ENCODE measurements around the gene PTPRA.
"Not testable (repeated sequence)": the region's sequence is repeated elsewhere in the genome, so short reads cannot be mapped to it uniquely, and the experiment has no call there.

Gene PTPRA

DNA sequence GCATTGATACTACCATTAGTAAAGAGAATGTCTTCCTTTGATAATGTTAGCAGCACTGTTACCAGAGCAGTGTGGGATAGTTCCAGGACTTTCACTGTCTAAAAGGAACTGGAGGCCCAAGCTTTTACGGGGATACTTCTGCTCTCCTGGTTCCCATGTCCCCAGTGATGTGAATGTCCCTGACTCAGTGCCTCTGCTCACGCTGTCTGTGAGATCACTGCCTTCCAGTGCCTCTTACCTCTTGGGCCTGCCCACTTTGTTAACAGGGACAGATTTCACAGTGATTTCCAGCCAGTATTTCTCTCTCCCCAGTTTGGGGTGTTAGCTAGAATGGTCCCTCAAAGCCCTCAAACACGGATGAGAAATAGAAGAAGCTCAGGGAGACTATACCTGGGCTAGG is 14.4 kb downstream of the PTPRA start:
- no peak for FAIRE-seq
- no peak for DNase-seq (ENCODE audit: insufficient read length, low spot score)

DNA sequence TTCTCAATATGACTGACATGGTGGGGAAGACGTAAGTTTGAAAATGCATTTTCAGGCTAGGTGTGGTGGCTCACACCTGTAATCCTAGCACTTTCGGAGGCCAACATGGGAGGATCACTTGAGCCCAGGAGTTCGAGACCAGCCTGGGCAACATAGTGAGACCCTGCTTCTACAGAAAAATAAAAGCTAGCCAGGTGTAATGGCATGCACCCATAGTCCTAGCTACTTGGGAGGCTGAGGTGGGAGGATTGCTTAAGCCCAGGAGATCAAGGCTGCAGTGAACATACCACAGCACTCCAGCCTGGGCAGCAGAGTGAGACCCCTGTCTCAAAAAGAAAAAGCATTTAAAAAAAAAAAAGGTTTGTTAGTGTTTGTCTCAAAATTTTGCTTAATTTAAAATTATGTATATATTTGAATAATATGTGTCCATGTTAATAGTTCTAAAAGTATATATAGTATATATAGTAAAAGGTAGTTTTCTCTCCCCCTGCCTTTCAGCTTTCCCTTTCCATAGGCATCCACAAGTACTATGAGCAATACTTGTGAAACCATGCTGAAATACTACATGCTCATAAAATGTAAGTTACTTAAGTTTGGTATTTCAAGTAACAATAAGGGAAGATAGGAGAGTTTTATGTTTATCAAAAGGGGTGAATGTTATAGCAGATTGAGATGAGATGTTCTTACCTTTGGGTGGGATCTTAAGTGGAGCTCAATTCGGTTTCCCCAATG is 15.1 kb downstream of the PTPRA start:
- no peak for FAIRE-seq
- no peak for DNase-seq (ENCODE audit: insufficient read length, low spot score)

DNA sequence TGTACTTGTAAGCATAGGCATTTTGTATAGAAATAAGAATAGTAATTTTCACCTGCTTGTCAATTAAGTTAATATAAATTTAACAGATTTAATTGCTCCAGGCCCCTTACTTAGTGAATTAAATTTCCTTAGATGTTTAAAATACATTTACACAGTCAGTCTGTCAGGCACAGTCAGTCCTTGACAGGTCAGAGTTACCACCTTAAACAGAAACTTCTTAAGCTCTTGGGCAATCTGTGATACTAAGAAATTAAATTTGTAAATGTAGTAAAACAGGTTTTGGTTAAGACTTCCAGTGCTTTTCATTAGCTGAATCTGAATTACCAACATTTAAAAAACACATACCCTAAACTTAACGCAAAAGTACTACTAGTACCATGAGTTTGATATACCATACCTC is 15.9 kb downstream of the PTPRA start:
- no peak for FAIRE-seq
- DNase-seq (ENCODE audit: insufficient read length, low spot score), result no peak

DNA sequence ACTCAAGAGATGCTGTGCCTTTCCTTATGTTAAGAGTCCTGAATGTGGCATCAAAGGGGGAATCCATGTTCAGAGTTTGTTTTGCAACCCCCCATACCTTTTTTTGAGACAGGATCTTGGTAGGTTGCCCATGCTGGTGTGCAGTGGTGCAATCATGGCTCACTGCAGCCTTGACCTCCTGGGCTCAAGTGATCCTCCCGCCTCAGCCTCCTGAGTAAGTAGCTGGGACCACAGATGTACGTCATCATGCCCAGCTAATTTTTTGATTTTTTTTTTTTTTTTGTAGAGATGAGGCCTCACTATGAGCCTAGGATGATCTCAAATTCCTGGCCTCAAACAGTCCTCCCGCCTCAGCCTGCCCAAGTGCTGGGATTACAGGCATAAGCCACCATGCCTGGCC is 16.5 kb downstream of the PTPRA start:
- FAIRE-seq (no peak), DNase-seq (ENCODE audit: insufficient read length, low spot score) (no peak)

DNA sequence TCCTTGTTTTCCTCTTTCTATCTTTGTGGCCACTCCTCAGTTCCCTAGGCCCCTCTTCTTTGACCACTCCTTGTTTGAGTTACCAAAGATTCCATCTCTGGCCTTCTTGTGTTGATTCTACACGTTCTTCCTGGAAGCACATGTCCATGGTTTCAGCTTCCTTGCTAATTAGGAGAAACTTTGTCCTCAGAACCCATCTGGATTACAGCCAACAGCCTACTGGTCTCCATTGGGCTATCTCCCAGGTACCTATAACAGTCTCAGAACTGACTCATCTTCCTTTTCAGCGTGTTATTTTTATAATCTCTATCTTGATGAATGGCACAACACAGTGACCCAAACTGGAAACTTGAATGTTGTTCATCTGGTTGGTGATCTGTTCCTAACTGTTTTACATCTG is 17.5 kb downstream of the PTPRA start:
- no peak for DNase-seq (ENCODE audit: insufficient read length, low spot score)
- no peak for FAIRE-seq

GRCh38 chr20:2891343-2891742 is 18.1 kb downstream of the PTPRA start:
- DNase-seq (ENCODE audit: insufficient read length, low spot score) (no peak), FAIRE-seq (no peak)

- no peak for FAIRE-seq
Measured at GRCh38 chr20:2892376-2892775, 19.1 kb downstream of the PTPRA start.

GRCh38 chr20:2894221-2894620 is 20.9 kb downstream of the PTPRA start:
- no peak for FAIRE-seq

More at GRCh38 chr20:2892376-2892775, 19.1 kb downstream of the PTPRA start:
- no peak for DNase-seq (ENCODE audit: insufficient read length, low spot score)

DNA sequence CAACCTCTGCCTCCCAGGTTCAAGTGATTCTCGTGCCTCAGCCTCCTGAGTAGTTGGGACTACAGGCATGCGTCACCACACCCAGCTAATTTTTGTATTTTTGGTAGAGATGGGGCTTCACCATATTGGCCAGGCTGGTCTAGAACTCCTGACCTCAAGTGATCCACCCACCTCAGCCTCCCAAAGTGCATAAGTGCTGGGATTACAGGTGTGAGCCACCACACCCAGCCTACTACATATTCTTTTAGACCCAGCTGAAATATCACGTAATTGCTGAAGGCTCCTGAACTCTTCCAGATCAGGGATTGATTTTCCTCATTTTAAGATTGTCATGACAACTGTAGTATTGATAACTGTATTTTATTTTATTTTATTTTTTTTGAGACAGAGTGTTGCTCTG is 21.9 kb downstream of the PTPRA start:
- DNase-seq (ENCODE audit: insufficient read length, low spot score); FAIRE-seq: not testable (repeated sequence)

More at GRCh38 chr20:2894221-2894620, 20.9 kb downstream of the PTPRA start:
- no peak for DNase-seq (ENCODE audit: insufficient read length, low spot score)

GRCh38 chr20:2899243-2899642 is 26.0 kb downstream of the PTPRA start:
- DNase-seq (ENCODE audit: insufficient read length, low spot score), result no peak
- peak; percentile 69 for FAIRE-seq

GRCh38 chr20:2900845-2901592 is 27.7 kb downstream of the PTPRA start:
- DNase-seq (ENCODE audit: insufficient read length, low spot score) (no peak), FAIRE-seq (no peak)

GRCh38 chr20:2902291-2902690 is 29.0 kb downstream of the PTPRA start:
- DNase-seq (ENCODE audit: insufficient read length, low spot score), result no peak
- peak; percentile 48 for FAIRE-seq

GRCh38 chr20:2902818-2903217 is 29.5 kb downstream of the PTPRA start:
- no peak for DNase-seq (ENCODE audit: insufficient read length, low spot score)
- no peak for FAIRE-seq

DNA sequence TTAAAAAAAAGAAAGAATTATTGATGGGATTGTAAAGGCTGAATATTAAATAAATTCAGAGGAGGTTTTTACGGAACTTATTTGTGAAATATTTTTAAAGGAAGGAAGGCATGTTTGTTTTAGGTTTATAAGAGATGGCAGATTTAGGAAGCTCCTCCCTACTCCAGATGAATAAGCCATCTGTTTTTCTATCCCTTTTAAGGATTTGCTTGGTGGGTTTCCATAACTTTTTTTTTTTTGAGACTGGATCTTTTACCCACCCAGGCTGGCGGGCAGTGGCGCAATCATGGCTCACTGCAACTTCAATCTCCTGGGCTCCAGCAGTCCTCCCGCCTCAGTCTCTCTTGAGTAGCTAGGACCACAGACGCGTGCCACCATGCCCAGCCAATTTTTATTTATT is 30.4 kb downstream of the PTPRA start:
- DNase-seq (ENCODE audit: insufficient read length, low spot score) (no peak), FAIRE-seq (peak; percentile 54)

DNA sequence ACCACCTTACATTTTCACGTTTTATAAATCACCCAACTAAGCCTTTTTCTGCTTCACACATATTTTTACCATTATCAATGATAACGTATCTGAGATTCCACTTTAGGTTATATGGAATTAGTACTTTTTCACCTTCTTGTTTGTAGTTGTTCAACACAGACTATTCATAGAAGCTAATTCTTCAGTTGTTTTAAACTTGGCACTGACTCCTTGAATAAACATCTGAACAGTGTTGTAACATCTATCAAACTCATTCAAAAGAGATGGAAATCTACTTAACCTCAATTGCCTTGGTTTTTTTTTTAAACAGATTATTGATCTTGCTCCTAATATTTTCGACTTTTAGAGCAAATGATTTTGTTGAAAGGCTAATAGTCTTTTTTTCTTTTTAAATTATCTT is 34.2 kb downstream of the PTPRA start:
- DNase-seq (ENCODE audit: insufficient read length, low spot score) (no peak), FAIRE-seq (peak; percentile 49)

DNA sequence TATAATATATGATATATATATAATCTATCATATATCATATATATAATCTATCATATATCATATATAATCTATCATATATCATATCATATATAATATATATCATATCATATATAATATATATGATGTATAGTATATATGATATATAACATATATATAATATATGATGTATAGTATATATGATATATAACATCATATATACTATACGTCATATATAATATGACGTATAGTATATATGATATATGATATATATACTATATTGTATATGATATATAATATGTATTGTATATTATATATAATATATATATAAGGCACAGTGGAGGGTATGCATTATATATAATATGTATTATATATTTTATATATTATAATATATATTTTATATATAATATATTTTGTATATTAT is 36.7 kb downstream of the PTPRA start:
- no peak for DNase-seq (ENCODE audit: insufficient read length, low spot score)
- no peak for FAIRE-seq

DNA sequence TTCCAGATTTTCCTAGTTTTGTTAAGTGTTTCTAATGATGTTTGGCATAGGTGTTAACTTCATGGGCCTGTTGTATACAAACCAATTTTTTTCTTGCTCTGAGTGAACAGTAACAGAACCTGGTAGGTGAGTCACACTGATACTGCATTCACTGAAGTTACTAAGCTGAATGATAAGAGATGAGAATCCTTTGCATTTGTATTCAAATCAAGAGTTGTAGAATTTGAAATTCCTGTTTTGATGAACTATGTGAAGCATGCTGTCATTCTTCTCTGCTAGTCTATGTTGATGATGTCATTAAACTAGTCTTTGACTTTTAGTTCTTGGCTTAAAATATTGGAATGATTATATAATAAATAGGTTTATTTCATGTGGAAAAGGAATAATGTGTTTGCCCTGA is 37.9 kb downstream of the PTPRA start:
- no peak for FAIRE-seq
- DNase-seq (ENCODE audit: insufficient read length, low spot score), result no peak

GRCh38 chr20:2914160-2914559 is 40.9 kb downstream of the PTPRA start:
- FAIRE-seq, result peak; percentile 71
- no peak for DNase-seq (ENCODE audit: insufficient read length, low spot score)

- no peak for FAIRE-seq
- no peak for DNase-seq (ENCODE audit: insufficient read length, low spot score)
Measured at GRCh38 chr20:2917266-2917665, 44.0 kb downstream of the PTPRA start.

- DNase-seq (ENCODE audit: insufficient read length, low spot score) (no peak), FAIRE-seq (peak; percentile 95)
Measured at GRCh38 chr20:2918096-2919049, 45.1 kb downstream of the PTPRA start.
